Esophagus muscularis mucosa (tissue), 4 donors: ENCODE data around the gene GUCY2F. TPM values are rescaled to one million over a fixed set of nuclear protein-coding genes. Genes with fewer than 3 reads are reported as not detected.

ENCODE experiments used
- DNase-seq: peaks from one replicate; pipeline ENCODE4 v3.0.0-alpha.2; 2017; ENCODE audit errors: extremely low spot score
- H3K27ac ChIP-seq, 4 donors: fragments of 200-600 bp; sonication (generic); replicated peaks in 1 of 4; 1 replicate in 3 of 4; 2 replicates in 1 of 4; pipeline ENCODE4 v1.5.1; 2016 to 2019; ENCODE audit warnings: mild to moderate bottlenecking in 1 of 4
- H3K27me3 ChIP-seq, 4 donors: fragments of 200-600 bp; sonication (generic); one replicate each; pipeline versions ENCODE4 v1.5.1 to v1.6.0; 2016 to 2019
- H3K36me3 ChIP-seq, 4 donors: fragments of 200-600 bp; sonication (generic); one replicate each; pipeline ENCODE4 v1.5.1; 2016 to 2019
- H3K4me1 ChIP-seq, 4 donors: fragments of 200-600 bp; sonication (generic); one replicate each; pipeline ENCODE4 v1.5.1; 2016 to 2019
- H3K4me3 ChIP-seq, 4 donors: fragments of 200-600 bp; sonication (generic); 1 replicate in 2 of 4; 2 replicates in 2 of 4; pipeline ENCODE4 v1.5.1; 2016 to 2019; ENCODE audit warnings: mild to moderate bottlenecking in 4 of 4, moderate library complexity in 1 of 4
- H3K9me3 ChIP-seq, 4 donors: fragments of 200-600 bp; sonication (generic); 1 replicate in 3 of 4; 2 replicates in 1 of 4; pipeline ENCODE4 v1.5.1; 2016 to 2019
- EP300 ChIP-seq: sonication (generic); formaldehyde crosslinking; IDR thresholded peaks from one replicate; pipeline ENCODE4 v1.6.1; 2017; ENCODE audit warnings: antibody characterized with exemption
- POLR2A ChIP-seq: fragments of 450-650 bp; IDR thresholded peaks from one replicate; pipeline ENCODE4 v1.6.1; 2017; ENCODE audit warnings: antibody characterized with exemption, moderate library complexity, mild to moderate bottlenecking, low read depth
- POLR2AphosphoS5 ChIP-seq, 2 donors: sonication (generic); formaldehyde crosslinking; IDR thresholded peaks; one replicate each; pipeline ENCODE4 v1.6.1; 2017; ENCODE audit warnings: antibody characterized with exemption in 2 of 2
- WGBS: methylation state at CpG from one replicate; pipeline ENCODE4 v1.1.5; 2018; 5-methylcytosine and 5-hydroxymethylcytosine counted together
- intact Hi-C: fragments of 100-400 bp; cut with DNase I; formaldehyde crosslinking; loops from one replicate; pipeline ENCODE4 v1.15.1; 2023
- total RNA-seq, 4 donors: library from RNA; depleted of rRNA; stranded (reverse); fragments of >200 nt; gene quantifications; one replicate each; pipeline versions ENCODE4 v1.1.0 to v1.2.1, GENCODE V29; 2016
- TF ChIP-seq, protein P1 (sequence below), 3 experiments: fragments of 200-600 bp in 2 of 3; fragments of 450-650 bp in 1 of 3; sonication (generic) in 2 of 3; IDR thresholded peaks; one replicate each; pipeline ENCODE4 v1.5.1; 2017 to 2019; ENCODE audit warnings: antibody characterized with exemption in 3 of 3, mild to moderate bottlenecking in 2 of 3, moderate library complexity in 1 of 3

The GUCY2F gene
- total RNA-seq, 4 donors from 2014 or later: not detected

- H3K27ac ChIP-seq: no peak overlapping the region
- 65% methylated on average over 4 of the region's 4 CpGs for WGBS
Measured at GRCh38 chrX:109362101-109362500, 119.8 kb downstream of the GUCY2F start.

GRCh38 chrX:109360301-109360700 lies 121.6 kb downstream of the GUCY2F start:
- Histone ChIP-seq H3K36me3 (no peaks in the 10 kb centered on the region), H3K4me1 (no peaks in the 10 kb centered on the region), H3K9me3 (peaks cover 0 to 11% (median 0%) of the 10 kb centered on the region in 4 donors), H3K27ac (no peak overlapping the region), H3K27me3 (no peaks in the 10 kb centered on the region), H3K4me3 (no peak overlapping the region)
- TF ChIP-seq POLR2AphosphoS5 (IDR thresholded peaks at IDR 0.05) (no peak), POLR2A (no peak), EP300 (no peak)
- TF ChIP-seq, protein P1, sequence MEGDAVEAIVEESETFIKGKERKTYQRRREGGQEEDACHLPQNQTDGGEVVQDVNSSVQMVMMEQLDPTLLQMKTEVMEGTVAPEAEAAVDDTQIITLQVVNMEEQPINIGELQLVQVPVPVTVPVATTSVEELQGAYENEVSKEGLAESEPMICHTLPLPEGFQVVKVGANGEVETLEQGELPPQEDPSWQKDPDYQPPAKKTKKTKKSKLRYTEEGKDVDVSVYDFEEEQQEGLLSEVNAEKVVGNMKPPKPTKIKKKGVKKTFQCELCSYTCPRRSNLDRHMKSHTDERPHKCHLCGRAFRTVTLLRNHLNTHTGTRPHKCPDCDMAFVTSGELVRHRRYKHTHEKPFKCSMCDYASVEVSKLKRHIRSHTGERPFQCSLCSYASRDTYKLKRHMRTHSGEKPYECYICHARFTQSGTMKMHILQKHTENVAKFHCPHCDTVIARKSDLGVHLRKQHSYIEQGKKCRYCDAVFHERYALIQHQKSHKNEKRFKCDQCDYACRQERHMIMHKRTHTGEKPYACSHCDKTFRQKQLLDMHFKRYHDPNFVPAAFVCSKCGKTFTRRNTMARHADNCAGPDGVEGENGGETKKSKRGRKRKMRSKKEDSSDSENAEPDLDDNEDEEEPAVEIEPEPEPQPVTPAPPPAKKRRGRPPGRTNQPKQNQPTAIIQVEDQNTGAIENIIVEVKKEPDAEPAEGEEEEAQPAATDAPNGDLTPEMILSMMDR (IDR thresholded peaks at IDR 0.05): no peak
- 50% methylated on average over 3 of the region's 3 CpGs for WGBS
- DNase-seq: no peak
- intact Hi-C loops: no loop called here

More at GRCh38 chrX:109362101-109362500, 119.8 kb downstream of the GUCY2F start:
- intact Hi-C loops: no loop called here
- Histone ChIP-seq H3K4me3 (no peak overlapping the region), H3K36me3 (no peaks in the 10 kb centered on the region), H3K27me3 (no peaks in the 10 kb centered on the region), H3K9me3 (peaks cover 0 to 11% (median 0%) of the 10 kb centered on the region in 4 donors), H3K4me1 (no peaks in the 10 kb centered on the region)
- no peak for TF ChIP-seq POLR2A
- TF ChIP-seq EP300: no peak
- TF ChIP-seq POLR2AphosphoS5 (IDR thresholded peaks at IDR 0.05): no peak
- no peak for DNase-seq

DNA sequence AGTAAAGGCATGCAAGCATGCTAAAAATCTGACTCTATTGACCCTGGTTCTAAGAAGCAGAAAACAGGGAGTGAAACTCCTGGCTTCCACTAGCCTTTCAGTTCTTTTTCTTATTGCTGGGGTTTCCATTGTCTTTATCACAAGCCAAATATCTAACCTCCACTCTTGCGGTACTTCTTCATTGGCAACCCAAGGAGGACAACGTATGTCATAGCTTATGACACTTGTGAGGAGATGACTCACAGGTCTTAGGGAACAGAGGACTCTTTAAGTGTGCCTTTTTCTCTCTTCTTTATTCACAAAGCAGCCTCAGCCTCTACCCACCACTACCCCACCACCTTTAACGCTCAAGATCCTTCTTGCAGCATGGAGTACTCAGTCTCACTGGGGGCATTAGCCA lies 124.2 kb downstream of the GUCY2F start:
- TF ChIP-seq, protein P1 (IDR thresholded peaks at IDR 0.05): no peak
- TF ChIP-seq POLR2AphosphoS5 (IDR thresholded peaks at IDR 0.05) (no peak), POLR2A (no peak), EP300 (no peak)
- Histone ChIP-seq H3K4me1 (no peaks in the 10 kb centered on the region), H3K27me3 (no peaks in the 10 kb centered on the region), H3K36me3 (no peaks in the 10 kb centered on the region), H3K27ac (no peak overlapping the region), H3K4me3 (no peak overlapping the region), H3K9me3 (peaks cover 0 to 11% (median 0%) of the 10 kb centered on the region in 4 donors)
- WGBS: 77% methylated on average over 3 of the region's 3 CpGs
- no peak for DNase-seq
- intact Hi-C loops: no loop called here

- Histone ChIP-seq H3K9me3 (peaks cover 0 to 11% (median 0%) of the 10 kb centered on the region in 4 donors), H3K27me3 (no peaks in the 10 kb centered on the region), H3K4me1 (no peaks in the 10 kb centered on the region), H3K27ac (no peak overlapping the region), H3K36me3 (no peaks in the 10 kb centered on the region), H3K4me3 (no peak overlapping the region)
- TF ChIP-seq, protein P1 (IDR thresholded peaks at IDR 0.05): no peak
- TF ChIP-seq POLR2A (no peak), POLR2AphosphoS5 (IDR thresholded peaks at IDR 0.05) (no peak), EP300 (no peak)
- WGBS: 45% methylated on average over 3 of the region's 3 CpGs
- intact Hi-C loops: no loop called here
- DNase-seq: no peak
Measured at GRCh38 chrX:109356684-109357083, 125.2 kb downstream of the GUCY2F start.

- TF ChIP-seq, protein P1 (IDR thresholded peaks at IDR 0.05): no peak
- TF ChIP-seq EP300 (no peak), POLR2A (no peak)
- Histone ChIP-seq H3K36me3 (no peaks in the 10 kb centered on the region), H3K27ac (no peak overlapping the region), H3K4me1 (no peaks in the 10 kb centered on the region), H3K4me3 (no peak overlapping the region), H3K27me3 (no peaks in the 10 kb centered on the region), H3K9me3 (no peaks in the 10 kb centered on the region)
- 73% methylated on average over 4 of the region's 4 CpGs for WGBS
- intact Hi-C loops: no loop called here
- DNase-seq: no peak
Measured at GRCh38 chrX:109352066-109352588, 129.8 kb downstream of the GUCY2F start.
